ENCODE results near the gene ELOVL7.

The ELOVL7 gene

DNA sequence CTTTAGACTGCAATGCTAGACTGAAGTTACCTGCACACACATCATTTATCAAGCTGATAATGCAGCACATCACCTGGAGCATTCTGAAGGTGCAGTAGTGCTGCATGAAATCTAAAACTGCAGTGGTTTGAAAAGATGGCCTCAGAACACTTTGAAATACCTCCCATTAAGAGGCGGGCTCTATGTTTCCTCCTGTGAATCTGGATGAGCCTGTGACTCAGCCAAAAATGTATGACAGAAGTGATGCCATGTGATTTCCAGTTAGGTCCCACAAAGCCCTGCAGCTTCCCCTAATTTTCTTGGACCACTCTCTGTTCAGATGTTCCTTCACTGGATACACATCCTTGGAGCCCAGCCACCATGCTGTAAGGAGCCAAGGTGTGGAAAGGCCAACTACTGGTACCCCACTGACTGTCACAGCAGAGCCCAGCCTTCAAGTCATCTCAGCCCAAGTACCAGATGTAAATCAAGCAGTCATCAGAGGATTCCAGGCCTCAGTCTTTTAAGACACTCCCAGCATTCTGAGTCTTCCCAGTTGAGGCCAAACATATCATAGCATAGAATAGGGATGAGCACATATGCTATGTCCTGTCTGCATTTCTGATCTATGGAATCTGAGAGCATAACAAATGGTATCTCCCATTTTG lies 116.9 kb downstream of the ELOVL7 start:
- no peaks in the 10 kb centered on the region for H3K9me2 ChIP-seq (replicated peaks; ENCODE audit: insufficient read depth, low read length)
- H3K79me2 ChIP-seq (ENCODE audit: insufficient read depth, low read length) = no peaks in the 10 kb centered on the region
- TF ChIP-seq, protein P1, sequence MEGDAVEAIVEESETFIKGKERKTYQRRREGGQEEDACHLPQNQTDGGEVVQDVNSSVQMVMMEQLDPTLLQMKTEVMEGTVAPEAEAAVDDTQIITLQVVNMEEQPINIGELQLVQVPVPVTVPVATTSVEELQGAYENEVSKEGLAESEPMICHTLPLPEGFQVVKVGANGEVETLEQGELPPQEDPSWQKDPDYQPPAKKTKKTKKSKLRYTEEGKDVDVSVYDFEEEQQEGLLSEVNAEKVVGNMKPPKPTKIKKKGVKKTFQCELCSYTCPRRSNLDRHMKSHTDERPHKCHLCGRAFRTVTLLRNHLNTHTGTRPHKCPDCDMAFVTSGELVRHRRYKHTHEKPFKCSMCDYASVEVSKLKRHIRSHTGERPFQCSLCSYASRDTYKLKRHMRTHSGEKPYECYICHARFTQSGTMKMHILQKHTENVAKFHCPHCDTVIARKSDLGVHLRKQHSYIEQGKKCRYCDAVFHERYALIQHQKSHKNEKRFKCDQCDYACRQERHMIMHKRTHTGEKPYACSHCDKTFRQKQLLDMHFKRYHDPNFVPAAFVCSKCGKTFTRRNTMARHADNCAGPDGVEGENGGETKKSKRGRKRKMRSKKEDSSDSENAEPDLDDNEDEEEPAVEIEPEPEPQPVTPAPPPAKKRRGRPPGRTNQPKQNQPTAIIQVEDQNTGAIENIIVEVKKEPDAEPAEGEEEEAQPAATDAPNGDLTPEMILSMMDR (IDR thresholded peaks at IDR 0.05; ENCODE audit: insufficient read depth, low read length, poor library complexity, severe bottlenecking) = no peak
- TF ChIP-seq EZH2phosphoT487 (conservative IDR thresholded peaks at IDR 0.05; ENCODE audit: low read length) = no peak
- no peaks in the 10 kb centered on the region for H3K36me3 ChIP-seq (ENCODE audit: low read length)
- no peak overlapping the region for H3K27ac ChIP-seq (ENCODE audit: low read depth, low read length)
- no peak overlapping the region for H2AFZ ChIP-seq (ENCODE audit: low read depth, low read length, severe bottlenecking)
- no peak overlapping the region for H3K9ac ChIP-seq (ENCODE audit: low read length)
- no peaks in the 10 kb centered on the region for H4K20me1 ChIP-seq (ENCODE audit: low read depth, low read length)
- no peak overlapping the region for H3K4me2 ChIP-seq (ENCODE audit: low read depth, low read length, poor library complexity, severe bottlenecking)
- no peaks in the 10 kb centered on the region for H3K9me3 ChIP-seq (ENCODE audit: insufficient read depth, low read length)
- no peaks in the 10 kb centered on the region for H3F3A ChIP-seq (ENCODE audit: insufficient read depth)
- H3K27me3 ChIP-seq (ENCODE audit: low read length) = no peaks in the 10 kb centered on the region
- H3K4me3 ChIP-seq (ENCODE audit: insufficient read depth, low read length, poor library complexity, severe bottlenecking) = no peak overlapping the region

DNA sequence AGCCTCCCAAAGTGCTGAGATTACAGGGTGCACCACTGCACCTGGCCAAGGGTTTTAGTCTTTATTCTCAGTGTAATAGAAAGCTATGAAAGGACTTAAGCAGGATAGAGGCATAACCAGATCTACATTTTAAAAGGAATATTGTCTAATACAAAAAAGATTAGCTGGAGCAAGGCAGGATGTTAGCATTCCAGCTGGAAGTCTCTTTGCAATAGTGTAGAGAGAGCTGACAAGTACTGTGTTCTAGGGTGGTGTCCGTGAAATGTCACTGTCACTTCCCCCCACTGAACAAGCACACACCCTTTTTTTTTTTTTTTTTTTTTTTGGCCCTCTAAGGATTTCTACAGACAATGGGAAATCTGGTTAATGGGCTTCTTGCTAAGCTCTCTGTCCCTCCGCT lies 119.9 kb downstream of the ELOVL7 start:
- TF ChIP-seq, protein P1 (IDR thresholded peaks at IDR 0.05; ENCODE audit: insufficient read depth, low read length, poor library complexity, severe bottlenecking) = no peak
- no peak for TF ChIP-seq EZH2phosphoT487 (conservative IDR thresholded peaks at IDR 0.05; ENCODE audit: low read length)
- Histone ChIP-seq H3K4me3 (ENCODE audit: insufficient read depth, low read length, poor library complexity, severe bottlenecking) (no peak overlapping the region), H3K9me3 (ENCODE audit: insufficient read depth, low read length) (no peaks in the 10 kb centered on the region), H3K4me2 (ENCODE audit: low read depth, low read length, poor library complexity, severe bottlenecking) (no peak overlapping the region), H3K9me2 (replicated peaks; ENCODE audit: insufficient read depth, low read length) (no peaks in the 10 kb centered on the region), H4K20me1 (ENCODE audit: low read depth, low read length) (no peaks in the 10 kb centered on the region), H3F3A (ENCODE audit: insufficient read depth) (no peaks in the 10 kb centered on the region), H3K27ac (ENCODE audit: low read depth, low read length) (no peak overlapping the region), H3K79me2 (ENCODE audit: insufficient read depth, low read length) (no peaks in the 10 kb centered on the region), H3K36me3 (ENCODE audit: low read length) (no peaks in the 10 kb centered on the region), H3K9ac (ENCODE audit: low read length) (no peak overlapping the region), H3K27me3 (ENCODE audit: low read length) (no peaks in the 10 kb centered on the region), H2AFZ (ENCODE audit: low read depth, low read length, severe bottlenecking) (no peak overlapping the region)

DNA sequence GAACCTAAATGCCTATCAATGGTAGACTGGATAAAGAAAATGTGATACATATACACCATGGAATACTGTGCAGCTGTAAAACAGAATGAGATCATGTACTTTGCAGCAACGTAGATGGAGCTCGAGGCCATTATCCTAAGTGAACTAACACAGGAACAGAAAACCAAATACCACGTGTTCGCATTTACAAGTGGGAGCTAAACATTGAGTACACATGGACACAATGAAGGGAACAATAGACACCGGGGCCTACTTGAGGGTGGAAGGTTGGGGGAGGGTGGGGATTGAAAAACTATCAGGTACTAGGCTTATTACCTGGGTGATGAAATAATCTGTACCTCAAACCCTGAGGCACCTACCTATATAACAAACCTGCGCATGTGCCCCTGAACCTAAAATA lies 121.7 kb downstream of the ELOVL7 start:
- H3F3A ChIP-seq (ENCODE audit: insufficient read depth) = no peaks in the 10 kb centered on the region
- H3K9me2 ChIP-seq (replicated peaks; ENCODE audit: insufficient read depth, low read length) = no peaks in the 10 kb centered on the region
- no peaks in the 10 kb centered on the region for H4K20me1 ChIP-seq (ENCODE audit: low read depth, low read length)
- H3K27me3 ChIP-seq (ENCODE audit: low read length) = no peaks in the 10 kb centered on the region
- no peaks in the 10 kb centered on the region for H3K36me3 ChIP-seq (ENCODE audit: low read length)
- no peak overlapping the region for H2AFZ ChIP-seq (ENCODE audit: low read depth, low read length, severe bottlenecking)
- no peaks in the 10 kb centered on the region for H3K79me2 ChIP-seq (ENCODE audit: insufficient read depth, low read length)
- no peak overlapping the region for H3K9ac ChIP-seq (ENCODE audit: low read length)
- H3K27ac ChIP-seq (ENCODE audit: low read depth, low read length) = no peak overlapping the region
- H3K9me3 ChIP-seq (ENCODE audit: insufficient read depth, low read length) = no peaks in the 10 kb centered on the region
- TF ChIP-seq, protein P1 (IDR thresholded peaks at IDR 0.05; ENCODE audit: insufficient read depth, low read length, poor library complexity, severe bottlenecking) = no peak
- no peak for TF ChIP-seq EZH2phosphoT487 (conservative IDR thresholded peaks at IDR 0.05; ENCODE audit: low read length)
- no peak overlapping the region for H3K4me3 ChIP-seq (ENCODE audit: insufficient read depth, low read length, poor library complexity, severe bottlenecking)
- H3K4me2 ChIP-seq (ENCODE audit: low read depth, low read length, poor library complexity, severe bottlenecking) = no peak overlapping the region
